CD4-positive, alpha-beta T cell (primary cell): Measurements from ENCODE around the gene TBL2. TPM values are rescaled to one million over a fixed set of nuclear protein-coding genes. Genes with fewer than 3 reads are reported as not detected.

Experiments
- ATAC-seq: fragments of 200-7000 bp; cut with Tn5 transposase; one replicate; pipeline ENCODE4 v1.10.0; 2022; ENCODE audit warnings: mild to moderate bottlenecking; ENCODE audit not compliant: poor library complexity
- CTCF ChIA-PET: fragments of 350-600 bp; sonication (Branson Sonifier 250); formaldehyde crosslinking; loops from one replicate; lab custom pipeline; 2021; ENCODE audit warnings: antibody characterized with exemption, inconsistent platforms; lab: Charles Lee
- POLR2A ChIA-PET: fragments of 350-600 bp; sonication (Branson Sonifier 250); formaldehyde crosslinking; loops from one replicate; lab custom pipeline; 2021; ENCODE audit warnings: antibody characterized with exemption, inconsistent platforms; lab: Charles Lee
- DNase-seq, 14 experiments: peaks; one replicate each; pipeline ENCODE4 v3.0.0-alpha.2; 2013 to 2020; ENCODE audit warnings: mixed read lengths in 2 of 14
- H3K27ac ChIP-seq, 2 donors: one replicate each; pipeline versions ENCODE4 v1.5.1 to v1.7.0; 2013; ENCODE audit warnings: low read length in 2 of 2, low read depth in 1 of 2, mild to moderate bottlenecking in 1 of 2
- H3K27me3 ChIP-seq, 2 experiments: 1 replicate in 1 of 2; 2 replicates in 1 of 2; pipeline versions ENCODE4 v1.6.1 to v1.7.0; 2013; ENCODE audit warnings: low read length in 2 of 2, control low read depth in 1 of 2, mild to moderate bottlenecking in 1 of 2, moderate library complexity in 1 of 2; ENCODE audit not compliant: insufficient read depth in 2 of 2, control insufficient read depth in 1 of 2
- H3K36me3 ChIP-seq: one replicate; pipeline ENCODE4 v1.6.1; 2013; ENCODE audit warnings: low read length, control low read depth; ENCODE audit not compliant: insufficient read depth
- H3K4me1 ChIP-seq: one replicate; pipeline ENCODE4 v1.6.1; 2013; ENCODE audit warnings: low read length, control low read depth; ENCODE audit not compliant: insufficient read depth
- H3K4me3 ChIP-seq: one replicate; pipeline ENCODE4 v1.5.1; 2013; ENCODE audit warnings: mild to moderate bottlenecking, low read length, moderate library complexity
- H3K9me3 ChIP-seq, 2 experiments: 1 replicate in 1 of 2; 2 replicates in 1 of 2; pipeline versions ENCODE4 v1.6.1 to v1.7.0; 2013; ENCODE audit warnings: low read length in 2 of 2, mild to moderate bottlenecking in 2 of 2, control low read depth in 1 of 2, moderate library complexity in 1 of 2; ENCODE audit not compliant: control insufficient read depth in 1 of 2, insufficient read depth in 1 of 2
- H3K27ac Mint-ChIP-seq: one replicate; pipeline ENCODE4 v1.8.0; 2020; ENCODE audit warnings: mixed read lengths
- H3K27me3 Mint-ChIP-seq: one replicate; pipeline ENCODE4 v1.8.0; 2021; ENCODE audit warnings: mixed read lengths
- H3K36me3 Mint-ChIP-seq: one replicate; pipeline ENCODE4 v1.8.0; 2021; ENCODE audit warnings: low read depth, mixed read lengths
- H3K4me1 Mint-ChIP-seq: one replicate; pipeline ENCODE4 v1.8.0; 2021; ENCODE audit warnings: low read depth, mixed read lengths
- H3K4me3 Mint-ChIP-seq: one replicate; pipeline ENCODE4 v1.8.0; 2020; ENCODE audit warnings: mild to moderate bottlenecking, mixed read lengths
- H3K9me3 Mint-ChIP-seq: one replicate; pipeline ENCODE4 v1.8.0; 2020; ENCODE audit warnings: mixed read lengths
- intact Hi-C, 2 experiments: fragments of 100-400 bp; cut with DNase I in 1 of 2; cut with micrococcal nuclease in 1 of 2; formaldehyde crosslinking; loops; one replicate each; pipeline versions ENCODE4 v1.15.1 to v1.9.0; 2023 to 2025; cut with DNase I, micrococcal nuclease
- total RNA-seq, 174 experiments: library from RNA in 2 of 174; stranded (reverse) in 2 of 174; gene quantifications; one replicate each; pipeline ENCODE4 v1.2.3 and lab custom pipeline; 2021 to 2026
- TF ChIP-seq, protein P1 (sequence below): fragments of 200-600 bp; IDR thresholded peaks from one replicate; pipeline ENCODE4 v1.8.0; 2022; ENCODE audit warnings: antibody characterized with exemption, mild to moderate bottlenecking

The TBL2 gene
- total RNA-seq, 2 experiments from 2014 or later: 25.2 to 27.2 TPM

DNA sequence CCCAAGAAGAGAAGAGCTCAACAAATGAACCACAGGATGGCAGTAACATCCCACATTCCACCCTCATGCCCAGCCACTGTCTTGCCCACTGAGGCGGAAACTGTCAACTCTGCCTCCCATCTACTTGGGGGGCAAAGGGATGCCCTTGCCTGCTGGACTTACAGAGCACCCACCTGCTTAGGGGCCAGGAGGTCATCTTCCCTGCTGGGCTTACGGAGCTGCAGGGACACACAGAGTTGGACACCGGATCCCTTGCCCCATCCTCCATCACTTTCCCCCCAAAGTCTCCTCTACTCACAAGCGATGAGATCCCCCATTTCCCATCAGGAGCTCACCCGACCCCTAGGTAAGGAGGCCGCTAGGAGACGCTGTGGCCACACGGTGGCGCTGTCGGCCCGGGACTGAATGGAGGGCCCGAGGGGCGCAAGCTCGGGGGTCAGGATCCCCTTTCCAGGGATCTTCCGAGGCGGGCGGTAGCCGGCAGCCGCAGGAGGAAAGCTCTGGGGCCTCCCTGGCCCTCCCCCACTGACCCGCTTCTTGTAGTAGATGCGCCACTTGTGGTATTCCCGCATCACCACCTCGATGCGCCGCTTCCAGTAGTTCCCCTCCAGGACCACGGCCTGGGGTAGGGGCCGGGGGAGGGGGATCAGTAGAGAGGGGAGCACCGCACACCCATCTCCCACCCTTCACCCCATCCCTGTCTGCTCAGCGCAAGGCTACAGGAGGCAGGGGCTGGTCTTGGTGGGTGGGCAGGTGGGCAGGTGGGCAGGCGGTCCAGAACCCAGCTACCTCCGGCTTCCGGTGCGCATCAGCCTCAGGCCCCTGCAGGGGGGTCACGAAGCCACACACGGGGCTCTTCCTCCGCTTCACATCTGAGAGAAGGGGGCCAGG lies 28.7 kb upstream of the TBL2 start:
- H3K36me3 Mint-ChIP-seq: no peaks in the 10 kb centered on the region
- Histone ChIP-seq H3K36me3 (no peaks in the 10 kb centered on the region), H3K9me3 (peaks cover 0 to 10% of the 10 kb centered on the region in 2 experiments), H3K27ac (no peak overlapping the region), H3K27me3 (peaks cover 14% of the 10 kb centered on the region in 2 experiments), H3K4me3 (no peak overlapping the region), H3K4me1 (peaks cover 8% of the 10 kb centered on the region)
- H3K27ac Mint-ChIP-seq: no peak overlapping the region
- H3K4me3 Mint-ChIP-seq: no peak overlapping the region
- ATAC-seq: peak; percentile 86
- H3K9me3 Mint-ChIP-seq: no peaks in the 10 kb centered on the region
- H3K4me1 Mint-ChIP-seq: no peaks in the 10 kb centered on the region
- intact Hi-C loops: loop anchor here (1.0 to 2.0 kb wide), 5 partner anchors 60 to 248 kb away; partner anchors contain the start of gene VPS37D (in 1 of the 2)
- ChIA-PET POLR2A (interaction anchor here (0.6 to 1.4 kb wide), 3 partner anchors 19 to 127 kb away, joined by 3 to 5 read pairs (median 3); no protein-coding TSS in a partner anchor), CTCF (interaction anchor here (0.6 to 4.4 kb wide), 19 partner anchors 14 to 235 kb away, joined by 3 to 49 read pairs (median 4); partner anchors contain the start of genes ABHD11, METTL27, TBL2 and VPS37D)
- peaks cover 36% of the 10 kb centered on the region for H3K27me3 Mint-ChIP-seq
- TF ChIP-seq, protein P1, sequence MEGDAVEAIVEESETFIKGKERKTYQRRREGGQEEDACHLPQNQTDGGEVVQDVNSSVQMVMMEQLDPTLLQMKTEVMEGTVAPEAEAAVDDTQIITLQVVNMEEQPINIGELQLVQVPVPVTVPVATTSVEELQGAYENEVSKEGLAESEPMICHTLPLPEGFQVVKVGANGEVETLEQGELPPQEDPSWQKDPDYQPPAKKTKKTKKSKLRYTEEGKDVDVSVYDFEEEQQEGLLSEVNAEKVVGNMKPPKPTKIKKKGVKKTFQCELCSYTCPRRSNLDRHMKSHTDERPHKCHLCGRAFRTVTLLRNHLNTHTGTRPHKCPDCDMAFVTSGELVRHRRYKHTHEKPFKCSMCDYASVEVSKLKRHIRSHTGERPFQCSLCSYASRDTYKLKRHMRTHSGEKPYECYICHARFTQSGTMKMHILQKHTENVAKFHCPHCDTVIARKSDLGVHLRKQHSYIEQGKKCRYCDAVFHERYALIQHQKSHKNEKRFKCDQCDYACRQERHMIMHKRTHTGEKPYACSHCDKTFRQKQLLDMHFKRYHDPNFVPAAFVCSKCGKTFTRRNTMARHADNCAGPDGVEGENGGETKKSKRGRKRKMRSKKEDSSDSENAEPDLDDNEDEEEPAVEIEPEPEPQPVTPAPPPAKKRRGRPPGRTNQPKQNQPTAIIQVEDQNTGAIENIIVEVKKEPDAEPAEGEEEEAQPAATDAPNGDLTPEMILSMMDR: peak; percentile 97
- peak; percentile 45 to 80 (median 60) for DNase-seq

DNA sequence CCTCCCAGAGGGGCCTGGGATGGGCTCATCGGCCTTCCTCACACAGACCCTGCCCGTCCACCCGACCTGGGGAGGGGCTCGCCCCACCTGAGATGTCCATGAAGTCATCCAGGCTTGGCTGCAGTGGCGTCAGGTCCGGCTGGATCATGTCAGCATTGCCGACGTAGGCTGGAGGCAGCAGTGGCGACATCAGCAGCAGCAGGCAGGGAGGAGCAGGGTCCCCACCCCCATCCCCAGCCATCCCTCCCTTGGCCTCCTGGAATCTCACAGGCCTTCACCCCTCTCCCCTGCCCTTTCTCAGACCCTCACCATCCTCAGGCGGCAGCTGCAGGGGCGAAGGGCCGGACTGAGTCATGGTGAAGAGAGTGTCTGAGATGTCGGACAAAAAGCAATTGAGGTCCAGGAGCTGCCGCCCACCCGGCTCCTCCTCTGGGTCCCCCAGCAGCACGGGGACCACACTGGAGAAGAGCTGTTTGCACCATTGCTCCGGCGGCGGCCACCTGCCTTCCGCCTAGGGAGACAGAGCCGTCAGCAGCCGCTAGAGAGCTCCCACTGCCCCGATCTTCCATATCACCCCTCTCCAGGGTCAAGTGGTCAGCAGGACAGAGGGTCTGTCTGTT lies 27.3 kb upstream of the TBL2 start:
- no peak for ATAC-seq
- Mint-ChIP-seq H3K27me3 (peaks cover 30% of the 10 kb centered on the region), H3K9me3 (no peaks in the 10 kb centered on the region), H3K27ac (no peak overlapping the region), H3K36me3 (no peaks in the 10 kb centered on the region), H3K4me1 (no peaks in the 10 kb centered on the region), H3K4me3 (no peak overlapping the region)
- Histone ChIP-seq H3K27me3 (peaks cover 7 to 13% of the 10 kb centered on the region in 2 experiments), H3K27ac (no peak overlapping the region), H3K9me3 (peaks cover 0 to 16% of the 10 kb centered on the region in 2 experiments), H3K4me3 (no peak overlapping the region), H3K36me3 (no peaks in the 10 kb centered on the region), H3K4me1 (peaks cover 8% of the 10 kb centered on the region)
- no peak for DNase-seq
- ChIA-PET CTCF (interaction anchor here (1.0 to 4.4 kb wide), 4 partner anchors 24 to 129 kb away, joined by 4 to 49 read pairs (median 28); partner anchors contain the start of gene VPS37D), POLR2A (interaction anchor here (0.6 kb wide), 1 partner anchor 83 kb away, joined by 3 read pairs; the partner anchor contains the start of gene BAZ1B)
- intact Hi-C loops: loop anchor here in 1 of 2 experiments (2.0 kb wide), 2 partner anchors 61 to 129 kb away; partner anchors contain the start of gene VPS37D
- TF ChIP-seq, protein P1: no peak
